T-cell (primary cell): ENCODE measurements around the gene HSF2BP. TPM values are rescaled to one million over a fixed set of nuclear protein-coding genes. Genes with fewer than 3 reads are reported as not detected.

Experiments used
- ATAC-seq, 4 experiments: fragments of 200-7000 bp in 3 of 4; fragments of 150-1000 bp in 1 of 4; cut with Tn5 transposase; replicated peaks in 1 of 4; 1 replicate in 3 of 4; 2 replicates in 1 of 4; pipeline ENCODE4 v1.10.0; 2021; ENCODE audit warnings: moderate library complexity in 3 of 4, mild to moderate bottlenecking in 2 of 4, moderate number of reproducible peaks in 1 of 4
- CTCF ChIA-PET, 2 donors: fragments of 300-600 bp; sonication (Branson Sonifier 250); formaldehyde crosslinking; loops; one replicate each; lab custom pipeline; 2022; ENCODE audit warnings: antibody characterized with exemption in 2 of 2; lab: Charles Lee
- POLR2A ChIA-PET, 2 donors: fragments of 300-600 bp; sonication (Branson Sonifier 250); formaldehyde crosslinking; loops; one replicate each; lab custom pipeline; 2022; ENCODE audit warnings: antibody characterized with exemption in 2 of 2; lab: Charles Lee
- DNase-seq, 35 experiments: peaks; one replicate each; pipeline versions ENCODE4 v3.0.0 to v3.0.0-alpha.2; 2013 to 2023
- H3K27ac ChIP-seq: one replicate; pipeline ENCODE4 v1.5.1; 2013; ENCODE audit warnings: low read length
- H3K27me3 ChIP-seq, 2 experiments: replicated peaks in 1 of 2; 1 replicate in 1 of 2; 2 replicates in 1 of 2; pipeline versions ENCODE4 v1.6.1 to v1.7.0; 2013; ENCODE audit warnings: low read length in 1 of 2, mixed read lengths in 1 of 2; ENCODE audit not compliant: control insufficient read depth in 2 of 2, insufficient read depth in 2 of 2; ENCODE audit errors: extremely low read depth in 1 of 2
- H3K36me3 ChIP-seq, 2 donors: 1 replicate in 1 of 2; 2 replicates in 1 of 2; pipeline versions ENCODE4 v1.6.1 to v1.7.0; 2013; ENCODE audit warnings: low read length in 1 of 2; ENCODE audit not compliant: control insufficient read depth in 2 of 2, insufficient read depth in 1 of 2; ENCODE audit errors: extremely low read depth in 1 of 2
- H3K4me1 ChIP-seq, 2 experiments: 1 replicate in 1 of 2; 2 replicates in 1 of 2; pipeline versions ENCODE4 v1.6.1 to v1.7.0; 2013; ENCODE audit warnings: low read length in 2 of 2, mixed read lengths in 1 of 2; ENCODE audit not compliant: insufficient read depth in 2 of 2, control insufficient read depth in 1 of 2; ENCODE audit errors: extremely low read depth in 1 of 2
- H3K4me3 ChIP-seq, 2 donors: 1 replicate in 1 of 2; 2 replicates in 1 of 2; pipeline versions ENCODE4 v1.5.1 to v1.7.0; 2013; ENCODE audit warnings: mild to moderate bottlenecking in 2 of 2, low read length in 1 of 2, moderate library complexity in 1 of 2; ENCODE audit not compliant: control insufficient read depth in 1 of 2; ENCODE audit errors: extremely low read depth in 1 of 2
- H3K9me3 ChIP-seq: 2 replicates; pipeline ENCODE4 v1.7.0; 2013
- H3K27ac Mint-ChIP-seq, 2 donors: one replicate each; pipeline ENCODE4 v1.8.0; 2020 to 2021; ENCODE audit warnings: mild to moderate bottlenecking in 2 of 2, mixed read lengths in 2 of 2
- H3K27me3 Mint-ChIP-seq, 2 donors: one replicate each; pipeline ENCODE4 v1.8.0; 2021 to 2022; ENCODE audit warnings: mixed read lengths in 2 of 2
- H3K36me3 Mint-ChIP-seq: one replicate; pipeline ENCODE4 v1.8.0; 2021; ENCODE audit warnings: mixed read lengths
- H3K4me1 Mint-ChIP-seq, 3 donors: one replicate each; pipeline ENCODE4 v1.8.0; 2020 to 2022; ENCODE audit warnings: mixed read lengths in 3 of 3, mild to moderate bottlenecking in 1 of 3
- H3K4me3 Mint-ChIP-seq, 3 donors: one replicate each; pipeline ENCODE4 v1.8.0; 2020 to 2022; ENCODE audit warnings: mild to moderate bottlenecking in 3 of 3, mixed read lengths in 3 of 3, moderate library complexity in 3 of 3
- H3K9me3 Mint-ChIP-seq, 3 donors: one replicate each; pipeline ENCODE4 v1.8.0; 2020 to 2022; ENCODE audit warnings: mixed read lengths in 3 of 3
- WGBS: methylation state at CpG from one replicate; pipeline ENCODE4 v1.1.5; 2013; ENCODE audit warnings: missing lambda C conversion rate; ENCODE audit not compliant: insufficient coverage; 5-methylcytosine and 5-hydroxymethylcytosine counted together
- total RNA-seq, 35 experiments: library from RNA in 6 of 35; stranded (reverse) in 6 of 35; fragments of 120-200 nt in 1 of 35; gene quantifications; one replicate each; pipeline versions ENCODE4 v1.2.1 to v1.2.4 and lab custom pipeline; 2013 to 2026

Gene HSF2BP
- total RNA-seq, 5 donors from 2014 or later (not counting 1 experiment from before 2014, with no cell fraction given), result 0.60 to 2.2 (median 0.80) TPM

- Histone ChIP-seq H3K4me1 (no peaks in the 10 kb centered on the region), H3K9me3 (no peaks in the 10 kb centered on the region), H3K36me3 (no peaks in the 10 kb centered on the region), H3K27me3 (no peaks in the 10 kb centered on the region), H3K4me3 (no peak overlapping the region), H3K27ac (no peak overlapping the region)
- Mint-ChIP-seq H3K9me3 (no peaks in the 10 kb centered on the region), H3K4me1 (no peaks in the 10 kb centered on the region), H3K27me3 (peaks cover 0 to 2% of the 10 kb centered on the region in 2 donors), H3K4me3 (no peak overlapping the region), H3K27ac (no peak overlapping the region), H3K36me3 (no peaks in the 10 kb centered on the region)
- 90% methylated on average over 4 of the region's 5 CpGs for WGBS
- no peak for ATAC-seq
- CTCF ChIA-PET, result no interaction called here
- no peak for DNase-seq
- POLR2A ChIA-PET, result no interaction called here
Measured at GRCh38 chr21:43593078-43593477, 66.2 kb downstream of the HSF2BP start.

- Mint-ChIP-seq H3K9me3 (no peaks in the 10 kb centered on the region), H3K27me3 (peaks cover 0 to 2% of the 10 kb centered on the region in 2 donors), H3K36me3 (no peaks in the 10 kb centered on the region), H3K27ac (no peak overlapping the region), H3K4me3 (no peak overlapping the region), H3K4me1 (no peaks in the 10 kb centered on the region)
- no peak overlapping the region for H3K27ac ChIP-seq
- no peaks in the 10 kb centered on the region for H3K36me3 ChIP-seq
- no peaks in the 10 kb centered on the region for H3K9me3 ChIP-seq
- no peak overlapping the region for H3K4me3 ChIP-seq
- POLR2A ChIA-PET, result no interaction called here
- DNase-seq (no peak), ATAC-seq (no peak)
- 78% methylated on average over 2 of the region's 2 CpGs for WGBS
- H3K27me3 ChIP-seq, result no peaks in the 10 kb centered on the region
- CTCF ChIA-PET, result no interaction called here
- H3K4me1 ChIP-seq, result no peaks in the 10 kb centered on the region
Measured at GRCh38 chr21:43591571-43591970, 67.7 kb downstream of the HSF2BP start.

GRCh38 chr21:43590194-43590593 lies 69.1 kb downstream of the HSF2BP start:
- DNase-seq, result no peak
- Histone ChIP-seq H3K36me3 (no peaks in the 10 kb centered on the region), H3K27me3 (peaks cover 0 to 3% of the 10 kb centered on the region in 2 experiments), H3K4me1 (no peaks in the 10 kb centered on the region), H3K27ac (no peak overlapping the region), H3K4me3 (no peak overlapping the region), H3K9me3 (no peaks in the 10 kb centered on the region)
- Mint-ChIP-seq H3K9me3 (no peaks in the 10 kb centered on the region), H3K36me3 (no peaks in the 10 kb centered on the region), H3K4me1 (peaks cover 0 to 2% (median 0%) of the 10 kb centered on the region in 3 donors), H3K27ac (no peak overlapping the region), H3K27me3 (peaks cover 0 to 2% of the 10 kb centered on the region in 2 donors), H3K4me3 (no peak overlapping the region)
- WGBS, result no CpG with 5 or more reads among the region's 2 CpGs
- ChIA-PET CTCF (no interaction called here), POLR2A (interaction anchor here in 1 of 2 donors (0.7 kb wide), 1 partner anchor 17 kb away, joined by 3 read pairs; no protein-coding TSS in a partner anchor)
- ATAC-seq, result no peak

- Mint-ChIP-seq H3K36me3 (no peaks in the 10 kb centered on the region), H3K27ac (no peak overlapping the region), H3K27me3 (peaks cover 0 to 1% of the 10 kb centered on the region in 2 donors), H3K4me3 (no peak overlapping the region), H3K4me1 (peaks cover 0 to 2% (median 0%) of the 10 kb centered on the region in 3 donors), H3K9me3 (no peaks in the 10 kb centered on the region)
- no peak overlapping the region for H3K27ac ChIP-seq
- ChIA-PET CTCF (no interaction called here), POLR2A (interaction anchor here in 1 of 2 donors (0.6 kb wide), 1 partner anchor 1229 kb away, joined by 3 read pairs; no protein-coding TSS in a partner anchor)
- no peaks in the 10 kb centered on the region for H3K36me3 ChIP-seq
- no peaks in the 10 kb centered on the region for H3K9me3 ChIP-seq
- no peaks in the 10 kb centered on the region for H3K4me1 ChIP-seq
- no peak for DNase-seq
- ATAC-seq, result no peak
- H3K4me3 ChIP-seq, result no peak overlapping the region
- no CpG with 5 or more reads among the region's 1 CpG for WGBS
- peaks cover 0 to 6% of the 10 kb centered on the region in 2 experiments for H3K27me3 ChIP-seq
Measured at GRCh38 chr21:43588957-43589356, 70.3 kb downstream of the HSF2BP start.

- POLR2A ChIA-PET, result no interaction called here
- Histone ChIP-seq H3K4me3 (no peak overlapping the region), H3K27me3 (peaks cover 0 to 6% of the 10 kb centered on the region in 2 experiments), H3K27ac (no peak overlapping the region), H3K4me1 (no peaks in the 10 kb centered on the region), H3K9me3 (no peaks in the 10 kb centered on the region), H3K36me3 (no peaks in the 10 kb centered on the region)
- no peak overlapping the region for H3K27ac Mint-ChIP-seq
- WGBS, result 100% methylated on average over 1 of the region's 9 CpGs
- CTCF ChIA-PET, result no interaction called here
- H3K4me3 Mint-ChIP-seq, result no peak overlapping the region
- H3K9me3 Mint-ChIP-seq, result no peaks in the 10 kb centered on the region
- DNase-seq (no peak), ATAC-seq (no peak)
- H3K36me3 Mint-ChIP-seq, result no peaks in the 10 kb centered on the region
- H3K4me1 Mint-ChIP-seq, result peaks cover 0 to 2% (median 0%) of the 10 kb centered on the region in 3 donors
- peaks cover 0 to 1% of the 10 kb centered on the region in 2 donors for H3K27me3 Mint-ChIP-seq
Measured at GRCh38 chr21:43585924-43586413, 73.3 kb downstream of the HSF2BP start.

- H3K4me3 ChIP-seq, result no peak overlapping the region
Measured at GRCh38 chr21:43585514-43585913, 73.8 kb downstream of the HSF2BP start.

More at GRCh38 chr21:43585514-43585913, 73.8 kb downstream of the HSF2BP start:
- 100% methylated on average over 1 of the region's 4 CpGs for WGBS
- Mint-ChIP-seq H3K27me3 (peaks cover under 1 to 3% of the 10 kb centered on the region in 2 donors), H3K27ac (no peak overlapping the region), H3K36me3 (no peaks in the 10 kb centered on the region), H3K4me1 (peaks cover 0 to 2% (median 0%) of the 10 kb centered on the region in 3 donors), H3K9me3 (no peaks in the 10 kb centered on the region), H3K4me3 (no peak overlapping the region)
- Histone ChIP-seq H3K27me3 (peaks cover 0 to 6% of the 10 kb centered on the region in 2 experiments), H3K4me1 (no peaks in the 10 kb centered on the region), H3K9me3 (no peaks in the 10 kb centered on the region), H3K36me3 (no peaks in the 10 kb centered on the region), H3K27ac (no peak overlapping the region)
- DNase-seq (no peak), ATAC-seq (no peak)
- POLR2A ChIA-PET, result no interaction called here
- CTCF ChIA-PET, result no interaction called here
